Neuronal stem cell (in vitro differentiated cells): Measurements from ENCODE around the gene TMEM127.

Experiments
- DNase-seq: peaks from one replicate; pipeline ENCODE4 v3.0.0-alpha.2; 2013; ENCODE audit warnings: low spot score
- H2AFZ ChIP-seq: one replicate; pipeline ENCODE4 v1.6.1; 2013; ENCODE audit warnings: mild to moderate bottlenecking, low read length, inconsistent platforms
- H2AK5ac ChIP-seq: 2 replicates; pipeline ENCODE4 v1.6.1; 2013; ENCODE audit warnings: low read depth, mild to moderate bottlenecking, inconsistent platforms, low read length, moderate library complexity, mixed read lengths
- H2BK120ac ChIP-seq: 2 replicates; pipeline ENCODE4 v1.6.1; 2013; ENCODE audit warnings: low read depth, mild to moderate bottlenecking, inconsistent platforms, low read length, moderate library complexity, mixed read lengths
- H2BK12ac ChIP-seq: one replicate; pipeline ENCODE4 v1.6.1; 2013; ENCODE audit warnings: low read length, inconsistent platforms
- H2BK15ac ChIP-seq: 2 replicates; pipeline ENCODE4 v1.6.1; 2013; ENCODE audit warnings: mild to moderate bottlenecking, low read length, inconsistent platforms, mixed read lengths
- H2BK5ac ChIP-seq: one replicate; pipeline ENCODE4 v1.6.1; 2013; ENCODE audit warnings: inconsistent platforms, mild to moderate bottlenecking, low read length, moderate library complexity
- H3K14ac ChIP-seq: one replicate; pipeline ENCODE4 v1.6.1; 2013; ENCODE audit warnings: low read length, inconsistent platforms
- H3K18ac ChIP-seq: 2 replicates; pipeline ENCODE4 v1.6.1; 2013; ENCODE audit warnings: low read length, inconsistent platforms
- H3K23ac ChIP-seq: 2 replicates; pipeline ENCODE4 v1.6.1; 2013; ENCODE audit warnings: low read depth, mild to moderate bottlenecking, mixed read lengths, low read length, inconsistent platforms; ENCODE audit not compliant: poor library complexity
- H3K27ac ChIP-seq: replicated peaks from 3 replicates; pipeline ENCODE4 v1.5.1; 2013; ENCODE audit warnings: low read length, inconsistent platforms
- H3K27me3 ChIP-seq, 3 experiments: 2 replicates each; pipeline ENCODE4 v1.6.1; 2013; ENCODE audit warnings: low read length in 3 of 3, mild to moderate bottlenecking in 2 of 3, inconsistent platforms in 1 of 3, low read depth in 1 of 3, mixed read lengths in 1 of 3, moderate library complexity in 1 of 3; ENCODE audit not compliant: control insufficient read depth in 3 of 3, insufficient read depth in 3 of 3
- H3K36me3 ChIP-seq, 2 donors: replicated peaks in 1 of 2; 2 replicates each; pipeline ENCODE4 v1.6.1; 2013; ENCODE audit warnings: low read length in 2 of 2; ENCODE audit not compliant: control insufficient read depth in 2 of 2, insufficient read depth in 2 of 2
- H3K4ac ChIP-seq: 2 replicates; pipeline ENCODE4 v1.6.1; 2013; ENCODE audit warnings: inconsistent platforms, mild to moderate bottlenecking, low read length, moderate library complexity
- H3K4me1 ChIP-seq, 2 donors: 1 replicate in 1 of 2; 2 replicates in 1 of 2; pipeline ENCODE4 v1.6.1; 2013; ENCODE audit warnings: low read length in 2 of 2, low read depth in 1 of 2; ENCODE audit not compliant: control insufficient read depth in 2 of 2, insufficient read depth in 1 of 2
- H3K4me2 ChIP-seq: one replicate; pipeline ENCODE4 v1.6.1; 2013; ENCODE audit warnings: mild to moderate bottlenecking, low read length, inconsistent platforms; ENCODE audit not compliant: insufficient read depth, poor library complexity, severe bottlenecking
- H3K4me3 ChIP-seq, 2 donors: 2 replicates each; pipeline ENCODE4 v1.5.1; 2013; ENCODE audit warnings: low read length in 2 of 2, mild to moderate bottlenecking in 2 of 2, inconsistent platforms in 1 of 2, moderate library complexity in 1 of 2
- H3K79me1 ChIP-seq: one replicate; pipeline ENCODE4 v1.6.1; 2013; ENCODE audit warnings: low read depth, mild to moderate bottlenecking, inconsistent platforms, low read length, moderate library complexity
- H3K9ac ChIP-seq: one replicate; pipeline ENCODE4 v1.6.1; 2013; ENCODE audit warnings: mild to moderate bottlenecking, low read depth, low read length, inconsistent platforms; ENCODE audit not compliant: poor library complexity
- H3K9me3 ChIP-seq, 2 donors: replicated peaks in 1 of 2; 2 replicates each; pipeline versions ENCODE3 to v1.6.1; 2013; ENCODE audit warnings: low read length in 2 of 2, mild to moderate bottlenecking in 2 of 2, inconsistent platforms in 1 of 2, low read depth in 1 of 2, mixed read lengths in 1 of 2, moderate library complexity in 1 of 2; ENCODE audit not compliant: control insufficient read depth in 2 of 2, insufficient read depth in 1 of 2
- H4K8ac ChIP-seq: one replicate; pipeline ENCODE4 v1.6.1; 2013; ENCODE audit warnings: low read depth, mild to moderate bottlenecking, inconsistent platforms, low read length, moderate library complexity
- H4K91ac ChIP-seq: one replicate; pipeline ENCODE4 v1.6.1; 2013; ENCODE audit warnings: low read length, low read depth, mild to moderate bottlenecking, inconsistent platforms; ENCODE audit not compliant: poor library complexity
- WGBS, 2 donors: extraction: QIAGEN DNeasy Blood & Tissue Kit; methylation state at CpG; one replicate each; pipeline ENCODE4 v1.1.7; 2013; ENCODE audit warnings: missing lambda C conversion rate in 2 of 2, mixed read lengths in 1 of 2; ENCODE audit not compliant: insufficient read length in 2 of 2, insufficient replicate concordance in 1 of 2; ENCODE audit errors: extremely low coverage in 2 of 2; 5-methylcytosine and 5-hydroxymethylcytosine counted together

Gene TMEM127

DNA sequence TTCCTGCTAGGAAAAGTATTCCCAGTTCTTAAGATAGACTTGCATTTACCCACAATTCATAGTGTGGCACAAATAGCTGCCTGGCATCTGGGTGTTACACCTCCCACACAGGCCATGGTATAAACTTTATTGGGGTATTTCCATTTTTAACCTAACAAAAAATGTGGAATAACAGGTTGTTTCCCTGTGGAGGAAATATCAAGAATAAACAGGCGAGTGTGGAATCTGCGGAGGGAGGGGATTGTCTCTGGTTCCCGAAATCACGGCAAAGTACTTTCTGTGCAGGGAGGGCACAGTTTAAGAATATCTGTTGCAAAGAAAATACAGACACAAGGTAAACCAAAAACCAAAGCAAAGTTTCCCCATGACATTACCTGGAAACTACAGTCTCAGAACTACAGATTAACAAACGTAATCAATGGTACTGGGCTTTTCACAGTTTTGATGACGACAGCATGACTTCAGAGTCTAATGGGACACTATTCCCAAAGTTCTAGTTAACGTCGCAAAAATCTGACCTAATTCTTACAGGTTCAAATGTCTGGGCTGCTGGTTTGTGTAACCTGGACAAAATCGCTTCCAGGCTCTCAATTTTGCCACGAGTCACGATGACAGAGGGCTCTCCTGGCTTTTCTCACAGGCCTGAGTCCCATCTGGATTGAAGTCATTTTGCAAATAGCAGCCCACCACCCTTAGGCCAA, 58.6 kb downstream of the TMEM127 start:
- no peak overlapping the region for H4K8ac ChIP-seq
- DNase-seq: no peak

DNA sequence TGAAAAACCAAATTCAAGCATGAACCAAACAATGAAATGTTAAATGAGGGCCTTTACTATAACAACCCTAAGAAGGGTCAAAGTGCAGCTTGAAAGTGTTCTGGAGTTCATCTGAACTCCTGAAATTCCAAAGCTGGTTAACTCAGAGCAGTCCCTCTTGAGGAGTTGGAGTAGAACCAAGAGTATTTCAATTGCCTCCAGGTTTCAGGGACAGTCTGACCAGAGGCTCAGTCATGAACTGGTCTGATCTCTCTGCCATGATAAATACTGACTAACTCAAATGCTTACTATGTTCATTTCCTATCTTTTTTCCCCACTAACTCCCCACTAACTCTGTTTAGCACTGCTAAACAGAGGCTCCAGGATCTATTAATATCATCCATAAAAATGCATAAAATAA, 59.9 kb downstream of the TMEM127 start:
- Histone ChIP-seq H3K27me3 (no peaks in the 10 kb centered on the region), H3K14ac (no peak overlapping the region), H3K9ac (no peak overlapping the region), H3K79me1 (peaks cover 4% of the 10 kb centered on the region), H2BK120ac (no peak overlapping the region), H2BK15ac (no peak overlapping the region), H3K18ac (no peak overlapping the region), H3K4me1 (peaks cover 9 to 18% of the 10 kb centered on the region in 2 donors), H2BK12ac (no peak overlapping the region), H3K4ac (no peak overlapping the region), H2AFZ (no peak overlapping the region), H4K8ac (no peak overlapping the region), H3K23ac (no peak overlapping the region), H3K4me2 (no peak overlapping the region), H4K91ac (no peak overlapping the region), H3K9me3 (no peaks in the 10 kb centered on the region), H3K27ac (no peak overlapping the region), H3K4me3 (no peak overlapping the region), H3K36me3 (peaks cover 0 to 41% of the 10 kb centered on the region in 2 donors), H2BK5ac (no peak overlapping the region), H2AK5ac (no peak overlapping the region)
- no peak for DNase-seq

More for the DNA sequence above, 58.6 kb downstream of the TMEM127 start:
- Histone ChIP-seq H3K14ac (no peak overlapping the region), H3K4me3 (peak overlapping the region; percentile 70 to 100), H2AK5ac (no peak overlapping the region), H3K4ac (no peak overlapping the region), H2BK5ac (no peak overlapping the region), H3K79me1 (peaks cover 4% of the 10 kb centered on the region), H2AFZ (no peak overlapping the region), H3K9ac (peak overlapping the region; percentile 83), H3K27ac (no peak overlapping the region), H2BK12ac (no peak overlapping the region), H3K23ac (no peak overlapping the region), H3K36me3 (peaks cover 0 to 45% of the 10 kb centered on the region in 2 donors), H2BK15ac (no peak overlapping the region), H3K4me2 (peak overlapping the region; percentile 70), H3K18ac (no peak overlapping the region), H3K4me1 (peaks cover 9 to 18% of the 10 kb centered on the region in 2 donors), H3K9me3 (no peaks in the 10 kb centered on the region), H4K91ac (no peak overlapping the region), H2BK120ac (no peak overlapping the region), H3K27me3 (no peaks in the 10 kb centered on the region)
- no CpG with 5 or more reads among the region's 11 CpGs for WGBS, 2 donors

DNA sequence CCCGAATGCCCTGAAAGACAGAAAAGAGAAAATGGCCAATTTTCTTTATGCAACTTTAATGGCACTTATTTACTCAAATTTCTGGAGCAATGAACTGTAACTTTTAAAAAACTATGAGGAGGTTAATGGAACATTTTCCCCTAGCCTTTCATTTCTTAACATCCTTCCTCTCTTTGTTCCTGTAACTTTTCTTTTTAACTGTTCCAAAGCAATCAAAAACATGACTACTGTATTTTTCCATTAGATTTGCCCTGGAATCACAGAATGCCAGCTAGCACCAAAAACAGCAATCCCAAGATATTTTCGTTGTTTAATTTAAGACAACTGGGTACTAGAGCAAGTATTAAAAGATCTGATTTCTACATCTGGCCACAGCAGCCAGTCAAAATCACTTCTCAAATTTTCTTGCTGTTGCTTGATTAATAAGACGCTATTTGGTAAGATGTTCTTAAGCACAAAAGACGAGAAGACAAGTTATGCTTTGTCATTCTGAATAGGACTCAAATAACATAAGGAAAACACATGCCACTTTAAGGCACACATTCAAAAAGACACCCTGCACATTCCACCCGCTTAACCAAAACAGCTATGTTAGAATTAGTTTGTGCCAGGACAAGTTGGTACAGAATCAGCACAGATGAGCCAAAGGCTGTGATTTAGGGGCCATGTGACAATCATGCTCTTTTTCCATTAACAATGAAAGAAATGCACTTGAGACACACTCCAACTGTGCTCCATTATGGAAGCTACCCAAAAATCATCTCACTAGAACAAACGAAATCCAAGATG, 60.8 kb downstream of the TMEM127 start:
- WGBS, 2 donors: no CpG with 5 or more reads among the region's 6 CpGs
- no peak overlapping the region for H3K4me3 ChIP-seq
- H3K9ac ChIP-seq: no peak overlapping the region
- no peak overlapping the region for H2BK120ac ChIP-seq
- H3K4ac ChIP-seq: no peak overlapping the region
- H3K27ac ChIP-seq: no peak overlapping the region
- no peak overlapping the region for H3K18ac ChIP-seq
- no peak overlapping the region for H2BK15ac ChIP-seq
- DNase-seq: no peak
- H3K14ac ChIP-seq: no peak overlapping the region
- H4K91ac ChIP-seq: no peak overlapping the region
- H2AFZ ChIP-seq: no peak overlapping the region
- no peak overlapping the region for H2BK5ac ChIP-seq
- H2BK12ac ChIP-seq: no peak overlapping the region
- no peak overlapping the region for H3K23ac ChIP-seq
- H3K4me1 ChIP-seq: peaks cover 9 to 17% of the 10 kb centered on the region in 2 donors
- peaks cover 2% of the 10 kb centered on the region for H3K79me1 ChIP-seq
- no peak overlapping the region for H4K8ac ChIP-seq
- H3K36me3 ChIP-seq: peaks cover 0 to 39% of the 10 kb centered on the region in 2 donors
- no peaks in the 10 kb centered on the region for H3K27me3 ChIP-seq
- no peak overlapping the region for H2AK5ac ChIP-seq
- no peak overlapping the region for H3K4me2 ChIP-seq
- no peaks in the 10 kb centered on the region for H3K9me3 ChIP-seq
